ENCODE results near the gene PPP1R18. TPM values are rescaled to one million over a fixed set of nuclear protein-coding genes. Genes with fewer than 3 reads are reported as not detected.

PPP1R18 gene
- total RNA-seq, 1 experiment from 2014 or later = 33.6 TPM

- POLR2A ChIA-PET = interaction anchor here (0.6 to 1.5 kb wide), 3 partner anchors 8 to 16 kb away, joined by 3 to 4 read pairs (median 4); partner anchors contain the start of gene MDC1
- no peak for TF ChIP-seq SIN3A (IDR thresholded peaks at IDR 0.05; ENCODE audit: low read depth)
- no peak for TF ChIP-seq MAX (IDR thresholded peaks at IDR 0.05)
- no peak for TF ChIP-seq ZBTB33 (IDR thresholded peaks at IDR 0.05; ENCODE audit: extremely low read depth, insufficient replicate concordance, low read length)
- TF ChIP-seq JUND (IDR thresholded peaks at IDR 0.05) = no peak
- TF ChIP-seq RAD21 (IDR thresholded peaks at IDR 0.05; ENCODE audit: low read depth) = no peak
- TF ChIP-seq ZNF274 (IDR thresholded peaks at IDR 0.05; ENCODE audit: low read depth, low read length) = no peak
- TF ChIP-seq SRF (IDR thresholded peaks at IDR 0.05; ENCODE audit: low read depth) = no peak
- no peak for TF ChIP-seq SP1 (IDR thresholded peaks at IDR 0.05; ENCODE audit: low read depth)
- Histone ChIP-seq H3K36me3 (ENCODE audit: control insufficient read depth in 1 of 2, insufficient read depth in 2 of 2, low read length in 2 of 2) (peaks cover 10 to 17% of the 10 kb centered on the region in 2 experiments; a peak in 3 of 4 replicates), H3K9ac (ENCODE audit: low read length) (no peak overlapping the region), H3K4me1 (ENCODE audit: control insufficient read depth in 1 of 2, insufficient read depth in 2 of 2, low read length in 2 of 2) (peaks cover 4 to 10% of the 10 kb centered on the region in 2 experiments; a peak in 3 of 4 replicates), H3K27me3 (ENCODE audit: insufficient read depth, low read length) (no peaks in the 10 kb centered on the region), H3K4me3 (replicated peaks in 1 of 2; ENCODE audit: low read depth in 1 of 2, low read length in 2 of 2) (no peak overlapping the region), H3K9me3 (ENCODE audit: control insufficient read depth in 1 of 2, insufficient read depth in 1 of 2, low read depth in 1 of 2, low read length in 2 of 2) (no peaks in the 10 kb centered on the region), H3K79me2 (ENCODE audit: insufficient read depth, low read length) (no peaks in the 10 kb centered on the region), H4K20me1 (ENCODE audit: insufficient read depth) (no peaks in the 10 kb centered on the region), H3K9me2 (ENCODE audit: insufficient read depth) (no peaks in the 10 kb centered on the region), H3K4me2 (ENCODE audit: low read length) (no peak overlapping the region), H2AFZ (ENCODE audit: low read depth, low read length, poor library complexity, severe bottlenecking) (no peak overlapping the region), H3K27ac (ENCODE audit: low read depth, low read length) (no peak overlapping the region)
- CTCF ChIA-PET = no interaction called here
- RAD21 ChIA-PET (ENCODE audit: low non-redundant PET in 1 of 2, low total read pairs in 2 of 2, uncharacterized antibody in 2 of 2, unreplicated experiment in 2 of 2) = no interaction called here
- intact Hi-C loops (cut with micrococcal nuclease) = no loop called here
- no peak for ATAC-seq
- no peak for DNase-seq (ENCODE audit: low read depth, low spot score)
- BruUV-seq (replicated peaks) = no TSS peak
Measured at GRCh38 chr6:30703821-30704220, 17.4 kb upstream of the PPP1R18 start.

- no peak overlapping the region for H3K9ac ChIP-seq (ENCODE audit: low read length)
- peaks cover 10 to 18% of the 10 kb centered on the region in 2 experiments; a peak in 3 of 4 replicates for H3K36me3 ChIP-seq (ENCODE audit: control insufficient read depth in 1 of 2, insufficient read depth in 2 of 2, low read length in 2 of 2)
- ChIA-PET CTCF (no interaction called here), RAD21 (ENCODE audit: low non-redundant PET in 1 of 2, low total read pairs in 2 of 2, uncharacterized antibody in 2 of 2, unreplicated experiment in 2 of 2) (no interaction called here), POLR2A (interaction anchor here (1.4 kb wide), 1 partner anchor 14 kb away, joined by 4 read pairs; the partner anchor contains the start of gene MDC1)
- H3K27me3 ChIP-seq (ENCODE audit: insufficient read depth, low read length) = no peaks in the 10 kb centered on the region
- no peaks in the 10 kb centered on the region for H4K20me1 ChIP-seq (ENCODE audit: insufficient read depth)
- no peaks in the 10 kb centered on the region for H3K79me2 ChIP-seq (ENCODE audit: insufficient read depth, low read length)
- ATAC-seq (no peak), DNase-seq (ENCODE audit: low read depth, low spot score) (no peak)
- no peaks in the 10 kb centered on the region for H3K9me2 ChIP-seq (ENCODE audit: insufficient read depth)
- no peak for TF ChIP-seq ELF1 (IDR thresholded peaks at IDR 0.05; ENCODE audit: borderline replicate concordance, low read depth)
- BruUV-seq (replicated peaks) = no TSS peak
- H3K4me2 ChIP-seq (ENCODE audit: low read length) = no peak overlapping the region
- H3K9me3 ChIP-seq (ENCODE audit: control insufficient read depth in 1 of 2, insufficient read depth in 1 of 2, low read depth in 1 of 2, low read length in 2 of 2) = no peaks in the 10 kb centered on the region
- peaks cover 4 to 9% of the 10 kb centered on the region in 2 experiments; a peak in 3 of 4 replicates for H3K4me1 ChIP-seq (ENCODE audit: control insufficient read depth in 1 of 2, insufficient read depth in 2 of 2, low read length in 2 of 2)
- no peak overlapping the region for H3K4me3 ChIP-seq (replicated peaks in 1 of 2; ENCODE audit: low read depth in 1 of 2, low read length in 2 of 2)
- H2AFZ ChIP-seq (ENCODE audit: low read depth, low read length, poor library complexity, severe bottlenecking) = no peak overlapping the region
- intact Hi-C loops (cut with micrococcal nuclease) = no loop called here
- no peak overlapping the region for H3K27ac ChIP-seq (ENCODE audit: low read depth, low read length)
Measured at GRCh38 chr6:30703011-30703410, 16.6 kb upstream of the PPP1R18 start.

Data from HCT116 (cell line).